NCI-H345 (cell line): Measurements from ENCODE around the gene NRAS.

Experiments used
- DNase-seq: peaks from one replicate; lab custom pipeline; 2025; lab: John Stamatoyannopoulos, UW

Gene NRAS

GRCh38 chr1:114728553-114728952 is 12.0 kb upstream of the NRAS start:
- DNase-seq = no peak

DNA sequence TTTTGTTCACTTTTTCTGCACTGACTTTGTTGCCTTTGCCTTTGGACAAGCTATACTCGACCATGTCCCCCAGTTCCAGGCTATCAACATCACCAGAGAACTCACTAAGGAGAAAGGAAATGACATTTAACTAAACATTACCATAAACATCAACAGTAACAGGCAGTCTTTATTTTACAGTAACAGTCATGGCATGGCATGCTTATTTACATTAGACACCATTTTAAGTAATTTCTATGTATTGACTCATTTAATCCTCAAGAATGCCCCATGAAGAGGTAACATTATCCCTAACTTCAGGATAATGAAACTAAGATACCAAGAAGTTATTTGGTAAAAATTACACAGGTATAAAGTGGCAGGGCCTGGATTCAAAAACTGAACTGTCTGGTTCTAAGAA is 8.7 kb upstream of the NRAS start:
- no peak for DNase-seq

DNA sequence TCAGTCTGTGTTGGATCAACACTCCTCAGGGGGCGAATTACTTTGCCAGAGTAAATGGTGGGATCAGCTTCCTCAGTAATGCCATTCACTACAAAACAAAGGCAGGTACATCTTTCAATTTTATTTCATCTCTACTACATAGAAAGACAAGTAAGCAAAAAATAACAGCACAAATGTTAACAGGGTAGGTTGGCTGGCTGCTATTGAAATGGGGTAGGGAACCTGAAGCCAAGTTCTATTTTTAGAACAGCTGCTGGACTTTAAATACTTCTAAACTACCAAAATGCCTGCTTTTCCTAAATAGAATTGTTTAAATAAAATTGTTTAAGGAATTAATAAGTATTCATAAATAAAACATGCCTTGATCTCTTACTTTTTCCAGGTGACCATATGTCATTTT is 7.3 kb upstream of the NRAS start:
- DNase-seq = no peak

- DNase-seq = no peak
Measured at GRCh38 chr1:114723457-114723856, 6.9 kb upstream of the NRAS start.

DNA sequence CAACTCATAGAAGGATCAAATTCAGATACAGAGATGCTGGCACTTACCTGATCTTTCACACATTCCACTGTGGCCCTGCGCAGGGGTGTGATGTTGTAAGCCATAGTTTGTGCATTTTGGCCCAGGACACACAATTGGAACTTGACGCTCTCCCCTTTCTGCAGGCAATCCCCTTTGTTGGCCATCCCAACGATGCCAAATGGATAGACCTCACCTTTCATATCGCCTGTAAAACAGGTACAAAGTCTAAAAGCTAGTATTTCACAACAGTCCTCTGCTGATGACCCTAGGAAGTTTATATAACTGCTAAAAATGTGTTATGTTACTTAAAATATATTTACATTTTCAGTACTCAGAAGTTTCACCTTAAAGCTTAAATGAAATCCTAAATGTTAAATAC is 3.9 kb upstream of the NRAS start:
- DNase-seq = no peak

- DNase-seq = no peak
Measured at GRCh38 chr1:114719424-114719787, 2.8 kb upstream of the NRAS start.

- no peak for DNase-seq
Measured at GRCh38 chr1:114718661-114719423, 2.3 kb upstream of the NRAS start.

DNA sequence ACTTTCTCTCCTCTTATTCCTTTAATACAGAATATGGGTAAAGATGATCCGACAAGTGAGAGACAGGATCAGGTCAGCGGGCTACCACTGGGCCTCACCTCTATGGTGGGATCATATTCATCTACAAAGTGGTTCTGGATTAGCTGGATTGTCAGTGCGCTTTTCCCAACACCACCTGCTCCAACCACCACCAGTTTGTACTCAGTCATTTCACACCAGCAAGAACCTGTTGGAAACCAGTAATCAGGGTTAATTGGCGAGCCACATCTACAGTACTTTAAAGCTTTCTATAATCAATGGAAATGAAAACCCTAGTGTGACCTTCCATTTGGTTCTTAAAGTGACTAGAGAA is 643 bp downstream of the NRAS start:
- DNase-seq = no peak

GRCh38 chr1:114712977-114713376 is 3.6 kb downstream of the NRAS start:
- DNase-seq = no peak

DNA sequence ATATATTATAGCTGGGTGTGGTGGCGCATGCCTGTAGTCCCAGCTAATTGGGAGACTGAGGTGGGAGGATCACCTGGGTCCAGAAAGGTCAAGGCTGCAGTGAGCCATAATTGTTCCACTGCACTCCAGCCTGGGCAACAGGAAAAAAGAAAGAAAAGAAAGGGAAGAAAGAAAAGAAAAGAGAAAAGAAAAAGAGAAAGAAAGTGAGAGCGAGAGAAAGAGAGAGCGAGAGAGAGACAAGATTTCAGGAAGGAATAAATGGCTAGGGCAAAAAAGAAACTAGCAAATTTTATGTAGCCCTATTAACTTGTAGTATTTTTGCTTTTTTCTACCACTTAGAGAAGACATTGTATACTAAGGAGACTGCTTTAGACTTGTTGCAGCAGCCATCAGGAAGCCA is 6.2 kb downstream of the NRAS start:
- DNase-seq = no peak

DNA sequence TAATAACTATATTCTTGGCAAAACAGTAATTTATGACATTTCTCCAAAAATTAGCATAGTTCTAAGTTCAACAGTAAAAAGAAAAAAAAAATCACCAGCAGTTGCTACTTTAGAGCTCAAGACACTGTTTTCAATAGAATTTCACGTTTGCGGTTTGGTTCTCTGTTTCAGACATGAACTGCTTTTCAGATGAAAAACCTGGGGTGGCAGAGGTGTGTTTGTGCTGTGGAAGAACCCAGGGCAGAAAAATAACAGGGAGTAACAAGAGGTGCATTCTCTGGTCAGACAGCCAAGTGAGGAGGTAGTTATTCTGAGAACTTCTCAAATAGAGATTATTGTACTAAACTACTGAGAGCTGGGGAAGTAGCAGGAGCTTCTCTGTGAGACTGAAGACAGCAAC is 9.0 kb downstream of the NRAS start:
- no peak for DNase-seq

DNA sequence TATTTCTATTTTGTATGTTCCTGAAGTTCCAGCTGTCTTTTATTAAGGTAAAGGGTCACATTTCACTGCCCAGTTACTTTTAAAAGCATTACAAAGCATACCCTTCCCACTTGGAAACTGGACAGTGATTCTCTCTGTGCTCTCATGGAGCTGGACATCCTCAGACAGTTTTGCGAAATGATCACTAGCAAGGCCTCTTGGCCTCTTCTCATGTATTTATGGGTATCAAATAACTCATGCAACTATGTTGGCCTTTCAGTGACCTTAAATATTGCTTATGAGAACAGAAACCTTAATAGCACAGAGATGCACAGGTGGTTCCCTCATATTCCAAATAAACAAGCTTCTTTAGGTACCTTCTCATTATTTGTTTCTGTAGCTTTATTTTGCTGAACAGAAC is 13.3 kb downstream of the NRAS start:
- no peak for DNase-seq

GRCh38 chr1:114702737-114703136 is 13.8 kb downstream of the NRAS start:
- no peak for DNase-seq

DNA sequence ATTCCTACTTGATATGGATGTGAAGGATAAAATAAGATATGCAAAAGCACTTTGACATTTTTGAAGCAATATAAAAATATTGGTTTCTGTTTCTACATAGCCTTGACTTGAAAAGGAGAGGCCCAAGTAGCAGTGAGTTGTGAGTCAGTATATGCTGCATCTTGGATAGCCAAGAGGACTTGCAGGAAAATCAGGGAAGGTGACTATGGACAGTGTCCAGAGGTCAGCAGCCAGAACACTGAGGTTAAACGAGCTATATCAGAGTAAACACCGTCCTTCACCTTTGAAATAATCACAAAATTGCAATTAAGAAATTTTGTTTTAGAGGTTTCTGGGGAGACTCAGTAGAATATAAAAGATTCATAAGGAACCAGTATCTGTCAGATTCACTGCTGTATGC is 14.6 kb downstream of the NRAS start:
- no peak for DNase-seq

DNA sequence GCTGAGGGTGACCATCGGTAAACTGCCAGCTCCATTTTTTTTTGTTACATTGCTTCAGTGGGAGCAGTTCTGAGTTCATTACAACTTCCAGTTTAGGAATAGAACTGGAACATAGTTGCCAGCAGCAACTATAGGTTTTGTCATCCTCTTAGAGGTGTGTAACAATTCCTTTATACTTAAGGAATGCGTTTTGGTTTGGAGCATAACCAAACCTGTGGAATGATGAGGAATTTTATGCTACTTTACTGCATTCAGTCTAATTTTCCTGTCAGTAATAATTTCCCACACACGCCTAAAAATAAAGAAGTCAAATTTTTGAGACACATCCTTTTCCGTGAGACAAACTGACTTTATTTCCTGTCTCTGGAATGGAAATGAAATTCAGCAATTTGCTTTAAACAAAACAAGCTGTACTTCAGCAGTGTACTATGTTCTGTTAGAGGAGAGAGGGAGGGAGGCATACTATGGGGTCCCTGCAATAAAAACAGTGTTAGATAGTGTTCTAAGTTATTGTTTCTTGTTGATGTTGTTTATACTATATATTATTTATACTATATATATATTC is 16.5 kb downstream of the NRAS start:
- DNase-seq = no peak

GRCh38 chr1:114696810-114697209 is 19.8 kb downstream of the NRAS start:
- no peak for DNase-seq

GRCh38 chr1:114695430-114696058 is 21.0 kb downstream of the NRAS start, which contains the start of gene AMPD1:
TSS of gene AMPD1 (minus strand) at chr1:114695546. CDS start at chr1:114695471, 75 bp downstream.
- DNase-seq = no peak

- no peak for DNase-seq
Measured at GRCh38 chr1:114694540-114695310, 21.8 kb downstream of the NRAS start.

DNA sequence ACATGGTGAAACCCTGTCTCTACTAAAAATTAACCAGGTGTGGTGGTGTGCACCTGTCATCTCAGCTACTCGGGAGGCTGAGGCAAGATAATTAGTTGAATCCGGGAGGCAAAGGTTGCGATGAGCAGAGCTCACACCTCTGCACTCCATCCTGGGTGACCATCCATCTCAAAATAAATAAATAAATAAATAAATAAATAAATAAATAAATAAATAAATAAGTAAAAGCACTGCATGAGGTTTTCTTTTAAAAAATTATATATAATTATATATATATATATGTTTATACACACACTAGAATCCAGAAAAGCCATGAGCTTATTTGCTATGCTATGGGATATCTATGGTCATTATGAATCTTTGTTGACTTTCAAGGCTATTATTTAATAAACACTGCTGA is 23.6 kb downstream of the NRAS start:
- DNase-seq = no peak

GRCh38 chr1:114691061-114691460 is 25.5 kb downstream of the NRAS start:
- no peak for DNase-seq

- DNase-seq = no peak
Measured at GRCh38 chr1:114690148-114690547, 26.4 kb downstream of the NRAS start.

- no peak for DNase-seq
Measured at GRCh38 chr1:114688526-114688925, 28.0 kb downstream of the NRAS start.

DNA sequence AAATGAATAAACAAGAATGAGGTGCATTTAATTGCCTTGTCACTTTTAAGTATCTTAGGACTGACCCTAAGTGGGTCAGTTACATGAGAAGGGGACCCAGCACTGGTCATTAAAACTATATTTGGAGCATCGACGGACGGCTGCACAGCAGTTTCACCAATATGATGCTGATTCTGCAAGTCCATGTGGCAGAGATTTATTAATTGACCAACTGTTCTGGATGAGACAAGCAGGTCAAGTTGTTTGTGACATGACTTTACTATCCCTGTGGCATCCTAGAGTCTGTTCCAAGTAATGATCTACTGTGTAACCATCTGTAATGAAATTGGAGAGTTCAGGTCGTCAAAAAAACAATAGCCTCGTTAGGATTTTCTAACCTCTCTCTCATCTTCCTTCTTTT is 30.7 kb downstream of the NRAS start:
- no peak for DNase-seq
